Superior temporal gyrus (tissue), 1 donor: ENCODE data around the gene KRT80.

Experiments used
- DNase-seq: peaks from one replicate; pipeline ENCODE4 v3.0.0-alpha.2; 2016; ENCODE audit errors: extremely low spot score

KRT80 gene

GRCh38 chr12:52179396-52179973 is 12.3 kb downstream of the KRT80 start:
- no peak for DNase-seq

- no peak for DNase-seq
Measured at GRCh38 chr12:52178984-52179383, 12.8 kb downstream of the KRT80 start.

DNA sequence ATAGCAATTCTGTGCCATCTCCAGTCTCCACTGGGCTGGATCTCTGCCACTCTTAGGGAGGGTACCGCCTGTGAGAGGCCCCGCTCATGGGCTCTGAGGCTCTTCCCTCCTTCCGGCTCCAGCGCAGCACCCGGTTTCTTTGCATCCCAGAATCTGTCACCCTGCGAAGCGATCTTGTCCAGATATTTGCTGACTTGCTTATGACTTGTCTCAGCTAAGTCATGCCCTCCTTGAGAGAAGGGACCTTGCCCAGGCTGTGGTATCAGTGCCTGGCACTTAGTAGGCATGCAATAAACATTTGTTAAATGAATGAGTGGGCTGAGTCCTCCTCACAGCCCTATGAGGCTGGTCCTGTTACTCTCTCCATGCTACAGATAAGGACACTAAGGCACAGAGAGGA is 13.4 kb downstream of the KRT80 start:
- no peak for DNase-seq

DNA sequence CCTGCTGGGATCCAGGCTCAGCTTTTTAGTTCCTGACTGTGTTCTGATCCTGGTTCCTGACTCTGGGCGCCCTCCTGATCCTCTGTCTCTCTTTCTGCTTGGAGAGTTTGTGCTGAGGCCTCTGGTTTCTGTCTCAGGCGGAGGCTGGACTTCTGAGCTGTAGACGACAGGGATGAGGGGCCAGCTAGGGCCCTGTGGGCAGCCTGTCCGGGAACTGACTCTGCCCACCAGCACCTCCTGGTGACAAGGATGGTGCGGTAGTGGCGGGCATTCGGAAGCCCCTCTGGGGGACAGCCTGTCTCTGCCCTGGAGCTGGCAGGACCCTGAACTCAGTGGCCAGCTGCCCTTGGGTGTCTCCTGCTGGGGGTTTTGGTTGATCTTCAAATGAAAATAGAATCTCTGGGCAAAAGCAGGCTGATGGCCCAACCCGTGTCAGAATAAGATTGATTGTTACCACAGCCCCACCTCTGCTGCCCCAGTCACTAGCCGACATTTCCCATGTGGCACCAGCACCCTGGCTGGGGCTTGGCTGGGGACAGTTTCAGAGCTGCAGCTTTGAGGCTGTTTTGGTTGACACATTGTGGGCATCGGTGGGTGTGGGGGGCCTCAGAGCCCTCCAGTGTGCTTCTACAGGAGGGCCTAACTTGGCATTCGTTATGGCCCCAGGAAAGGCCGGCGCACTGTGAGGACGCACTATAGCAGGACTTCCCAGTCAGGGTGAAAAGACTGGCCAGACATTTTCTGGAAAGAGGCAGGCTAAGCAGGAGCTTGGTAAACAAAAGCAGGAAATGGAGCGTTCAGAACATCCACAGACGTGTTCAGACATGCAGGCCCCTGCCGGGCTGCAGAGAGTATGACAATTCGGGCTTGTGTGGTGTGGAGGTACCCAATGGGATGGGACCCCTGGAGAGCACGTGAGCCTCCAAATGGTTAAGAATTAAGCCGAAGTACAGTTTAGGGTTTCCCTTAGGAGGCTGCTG is 16.2 kb downstream of the KRT80 start:
- DNase-seq = no peak

- no peak for DNase-seq
Measured at GRCh38 chr12:52173526-52173925, 18.3 kb downstream of the KRT80 start.

- DNase-seq = no peak
Measured at GRCh38 chr12:52172956-52173355, 18.9 kb downstream of the KRT80 start.

- DNase-seq = no peak
Measured at GRCh38 chr12:52171950-52172512, 19.8 kb downstream of the KRT80 start.

DNA sequence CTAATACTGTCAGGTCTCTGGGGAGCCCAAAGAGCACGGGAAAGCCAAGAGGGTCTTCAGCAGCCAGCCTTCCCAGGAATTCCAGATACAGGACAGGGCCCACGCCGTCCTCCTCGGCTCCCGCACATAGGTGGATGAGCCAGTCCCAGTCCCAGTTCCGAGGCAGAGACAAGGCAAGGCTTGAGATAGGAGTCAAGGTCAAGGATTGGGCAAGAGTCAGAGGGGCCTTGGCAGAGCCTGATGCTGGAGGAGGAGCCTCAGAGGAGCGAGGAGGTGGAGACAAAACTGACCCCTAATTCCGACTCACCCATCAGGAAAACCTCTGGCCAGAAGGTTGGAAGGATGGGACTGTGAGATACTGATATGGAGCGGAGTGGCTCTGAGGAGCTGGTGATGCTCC is 21.0 kb downstream of the KRT80 start:
- DNase-seq = no peak

GRCh38 chr12:52169886-52170285 is 21.9 kb downstream of the KRT80 start:
- DNase-seq = no peak

DNA sequence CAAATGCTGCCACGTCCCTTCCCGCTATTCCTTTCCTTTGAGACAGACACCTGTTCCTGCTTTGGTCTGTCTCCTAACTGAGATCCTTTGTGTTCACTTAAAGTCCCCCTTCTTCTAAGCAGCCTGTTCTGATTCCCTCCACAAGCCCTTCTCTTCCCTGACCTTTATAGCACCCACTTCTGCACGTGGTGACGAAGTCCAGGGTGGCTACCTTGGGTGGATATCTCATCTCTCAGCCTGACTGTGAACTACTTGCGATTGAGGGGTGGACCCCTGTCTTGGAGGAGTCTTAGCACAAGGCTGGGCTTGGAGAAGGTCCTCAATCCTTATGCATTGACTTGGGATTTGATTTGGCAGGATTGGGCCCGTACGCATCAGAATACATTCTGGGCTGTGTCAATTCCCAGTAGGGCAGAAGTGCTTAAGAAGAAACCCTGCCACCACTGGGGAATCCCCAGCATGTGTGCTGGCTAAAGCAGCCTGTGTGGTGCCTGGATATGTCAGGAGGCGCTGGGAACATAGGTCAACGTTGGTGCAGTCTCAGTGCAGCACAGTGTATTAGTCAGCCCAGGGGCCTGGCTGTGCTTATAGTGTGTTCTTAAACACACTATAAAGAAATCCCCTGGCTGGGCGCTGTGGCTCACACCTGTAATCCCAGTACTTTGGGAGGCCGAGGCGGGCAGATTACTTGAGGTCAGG is 23.6 kb downstream of the KRT80 start:
- no peak for DNase-seq

- no peak for DNase-seq
Measured at GRCh38 chr12:52167526-52167925, 24.3 kb downstream of the KRT80 start.

- no peak for DNase-seq
Measured at GRCh38 chr12:52166672-52167071, 25.1 kb downstream of the KRT80 start.

DNA sequence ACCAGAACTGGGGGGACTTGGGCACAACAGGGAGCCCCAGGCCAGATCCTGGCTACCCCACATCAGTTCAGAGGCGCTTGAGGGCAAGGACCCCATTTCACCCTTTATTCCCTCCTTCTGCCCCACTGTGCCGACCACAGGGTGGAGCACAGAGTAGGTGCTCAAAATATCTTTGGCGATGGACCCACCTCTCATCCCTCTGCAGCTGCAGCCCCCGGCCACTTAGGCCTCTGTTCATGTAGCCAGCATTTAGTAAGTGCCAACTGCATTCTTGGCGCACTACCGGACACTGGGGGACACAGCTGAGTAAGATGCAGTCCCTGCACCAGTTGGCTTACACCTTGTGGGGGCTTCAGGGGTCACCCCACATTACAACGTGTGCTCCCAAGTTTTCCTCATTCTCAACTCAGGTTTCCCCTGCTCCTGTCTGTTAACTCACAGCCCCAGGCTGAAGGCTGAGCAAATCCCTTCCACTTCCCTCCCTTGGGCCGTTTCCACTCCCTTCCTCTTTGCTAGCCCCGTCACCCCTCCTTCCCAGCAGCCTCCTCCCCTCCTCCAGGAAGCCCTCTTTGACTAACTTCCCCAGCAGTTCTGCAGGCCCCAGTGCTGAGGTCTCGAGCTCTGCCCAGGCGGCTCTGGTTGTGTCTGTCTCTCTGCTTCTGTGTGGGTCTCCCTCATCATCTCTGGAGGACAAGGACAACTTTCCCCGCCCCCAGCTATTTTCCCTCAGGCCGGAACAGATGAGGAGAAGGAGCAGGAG is 26.5 kb downstream of the KRT80 start:
- DNase-seq = no peak

GRCh38 chr12:52164624-52165023 is 27.2 kb downstream of the KRT80 start:
- DNase-seq = no peak

DNA sequence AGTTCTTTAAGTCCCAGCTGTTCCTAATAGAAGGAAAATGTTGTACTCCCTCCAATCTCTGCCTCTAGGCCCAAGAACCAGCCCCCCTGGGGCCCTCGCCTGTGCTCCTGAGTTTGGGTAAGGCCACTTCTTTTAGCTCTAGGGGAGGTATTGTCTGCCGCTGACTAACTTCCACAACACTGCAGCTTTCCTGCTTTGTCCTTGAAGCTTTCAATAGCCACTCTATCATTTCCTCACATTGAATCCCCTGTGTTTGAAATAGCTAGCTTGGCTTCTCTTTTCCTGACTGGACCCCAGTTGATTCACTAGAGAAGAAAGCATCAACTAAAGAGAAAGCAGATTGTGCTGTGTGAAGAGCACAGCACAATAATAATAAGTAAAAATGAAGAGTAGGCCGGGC is 28.8 kb downstream of the KRT80 start:
- no peak for DNase-seq

DNA sequence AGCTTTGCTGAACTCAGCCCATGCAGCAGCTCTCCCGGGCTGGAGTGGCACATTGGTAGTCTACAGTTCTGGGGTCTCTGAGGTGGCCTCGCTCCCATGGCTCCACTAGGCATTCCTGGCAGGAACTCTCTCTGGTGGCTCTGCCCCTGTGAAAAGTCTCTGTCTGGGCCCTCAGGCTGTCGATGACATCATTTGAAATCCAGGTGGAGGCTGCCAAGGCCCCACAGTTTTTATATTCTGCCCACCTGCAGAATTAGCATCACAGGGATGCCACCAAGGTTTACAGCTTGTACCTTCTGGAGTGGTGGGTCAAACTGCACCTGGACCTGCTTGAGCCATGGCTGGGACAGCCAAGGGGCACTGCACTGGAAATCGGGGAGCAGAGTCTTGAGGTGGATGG is 31.6 kb downstream of the KRT80 start:
- no peak for DNase-seq

DNA sequence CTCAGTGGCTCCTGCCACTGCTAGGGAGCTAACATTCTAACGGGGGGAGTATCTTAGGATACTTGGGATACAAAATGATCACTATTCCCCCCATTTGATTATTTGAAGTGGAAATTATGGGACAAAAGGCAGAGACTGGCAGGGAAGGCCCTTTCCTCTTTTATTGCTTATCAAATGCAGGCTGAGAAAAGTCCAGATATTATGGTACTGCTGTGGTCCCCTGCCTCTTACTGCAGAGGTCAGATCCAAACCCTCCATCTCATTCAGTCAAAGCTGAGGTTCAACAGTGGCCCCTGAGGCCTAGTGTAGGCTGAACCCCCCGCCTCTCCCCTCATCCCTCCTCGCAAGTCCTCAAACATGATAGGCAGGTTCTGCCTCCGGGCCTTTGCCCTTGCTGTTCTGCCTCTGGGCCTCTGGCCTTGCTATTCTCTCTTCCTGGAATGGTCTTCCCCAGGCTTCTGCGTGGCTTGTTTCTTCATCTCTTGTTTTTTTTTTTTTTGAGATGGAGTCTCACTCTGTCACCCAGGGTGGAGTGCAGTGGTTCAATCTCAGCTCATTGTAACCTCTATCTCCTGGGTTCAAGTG is 34.2 kb downstream of the KRT80 start:
- DNase-seq = no peak

DNA sequence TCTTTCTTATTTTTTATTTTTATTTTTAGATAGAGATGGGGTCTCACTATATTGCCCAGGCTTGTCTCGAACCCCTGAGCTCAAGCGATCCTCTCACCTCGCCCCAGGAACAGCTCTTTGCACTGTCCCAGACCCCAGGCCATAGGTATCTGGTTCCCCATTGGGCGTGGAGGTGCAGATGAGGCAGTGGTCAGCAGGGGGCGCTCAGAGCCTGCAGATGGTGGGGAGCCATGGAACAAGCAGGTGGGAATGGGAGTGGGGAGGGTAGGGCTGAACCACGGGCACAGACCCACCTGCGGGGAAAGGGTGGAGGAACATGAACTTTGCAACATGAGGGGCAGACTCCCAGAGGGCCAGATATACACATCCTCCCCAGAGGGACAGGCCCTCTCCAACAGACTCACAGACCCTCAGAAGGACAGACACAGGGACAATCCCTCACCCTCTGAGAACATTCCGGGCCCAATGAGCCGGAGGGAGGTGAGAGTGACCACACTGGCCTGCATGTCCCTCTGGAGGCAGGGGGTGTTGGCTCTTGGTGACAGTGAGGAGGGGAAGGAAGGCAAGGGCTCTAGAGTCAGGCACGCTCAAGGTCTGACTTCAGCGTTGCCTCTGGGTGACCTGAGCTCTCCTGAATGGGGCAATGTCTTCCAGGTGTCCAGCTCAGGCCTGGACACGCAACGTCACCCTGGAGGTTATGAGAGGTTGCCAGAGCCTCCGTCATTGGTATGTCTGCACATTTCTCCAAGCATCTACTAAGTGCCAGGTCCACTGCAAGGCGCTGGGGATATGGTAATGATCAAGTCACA is 34.9 kb downstream of the KRT80 start:
- peak; percentile 84 for DNase-seq

DNA sequence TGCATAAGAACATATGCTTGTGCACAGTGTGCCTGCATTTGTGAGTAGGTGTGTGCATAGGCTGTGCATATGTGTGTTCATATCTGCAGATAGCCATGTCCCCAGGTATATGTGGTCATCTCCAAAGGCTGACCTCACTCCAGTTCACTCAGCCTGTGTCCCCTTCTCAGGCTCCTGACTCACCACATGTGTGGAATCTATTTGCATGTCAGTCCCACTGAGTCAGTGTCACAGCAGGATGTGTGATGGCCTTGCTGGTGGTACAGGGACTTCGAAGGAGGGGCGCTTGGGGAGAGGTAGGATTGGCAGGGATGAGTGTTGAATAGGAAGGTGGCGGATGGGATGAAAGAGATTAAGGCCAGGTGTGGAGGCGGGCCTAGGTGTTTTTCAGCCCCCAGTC is 35.5 kb downstream of the KRT80 start:
- no peak for DNase-seq
